Measurements from ENCODE around the gene DDX10.
"Not testable (repeated sequence)": the region's sequence is repeated elsewhere in the genome, so short reads cannot be mapped to it uniquely, and the experiment has no call there.

DDX10 gene

GRCh38 chr11:108724974-108725689 lies 60.3 kb downstream of the DDX10 start:
- DNase-seq, result no peak

- no peak for DNase-seq
Measured at GRCh38 chr11:108726077-108726800, 61.4 kb downstream of the DDX10 start.

- no peak for DNase-seq
Measured at GRCh38 chr11:108727665-108728064, 62.8 kb downstream of the DDX10 start.

- DNase-seq, result no peak
Measured at GRCh38 chr11:108729227-108729871, 64.5 kb downstream of the DDX10 start.

- DNase-seq, result no peak
Measured at GRCh38 chr11:108732395-108732794, 67.5 kb downstream of the DDX10 start.

- no peak for DNase-seq
Measured at GRCh38 chr11:108733479-108734116, 68.7 kb downstream of the DDX10 start.

- no peak for DNase-seq
Measured at GRCh38 chr11:108734283-108734682, 69.4 kb downstream of the DDX10 start.

GRCh38 chr11:108734956-108735559 lies 70.2 kb downstream of the DDX10 start:
- no peak for DNase-seq

GRCh38 chr11:108740132-108740531 lies 75.3 kb downstream of the DDX10 start:
- not testable (repeated sequence) for DNase-seq

- no peak for DNase-seq
Measured at GRCh38 chr11:108743851-108744250, 79.0 kb downstream of the DDX10 start.

GRCh38 chr11:108748968-108749367 lies 84.1 kb downstream of the DDX10 start:
- no peak for DNase-seq

GRCh38 chr11:108751444-108751843 lies 86.6 kb downstream of the DDX10 start:
- no peak for DNase-seq

GRCh38 chr11:108752297-108752751 lies 87.5 kb downstream of the DDX10 start:
- DNase-seq, result no peak

GRCh38 chr11:108754901-108755625 lies 90.2 kb downstream of the DDX10 start:
- DNase-seq, result no peak

- no peak for DNase-seq
Measured at GRCh38 chr11:108757630-108758029, 92.8 kb downstream of the DDX10 start.

GRCh38 chr11:108758458-108758857 lies 93.6 kb downstream of the DDX10 start:
- no peak for DNase-seq

GRCh38 chr11:108766596-108767173 lies 101.8 kb downstream of the DDX10 start:
- DNase-seq, result no peak

- DNase-seq, result no peak
Measured at GRCh38 chr11:108768370-108768769, 103.5 kb downstream of the DDX10 start.

- DNase-seq, result no peak
Measured at GRCh38 chr11:108768964-108769363, 104.1 kb downstream of the DDX10 start.

- no peak for DNase-seq
Measured at GRCh38 chr11:108774037-108774730, 109.3 kb downstream of the DDX10 start.

GRCh38 chr11:108775324-108775723 lies 110.5 kb downstream of the DDX10 start:
- DNase-seq, result no peak

Measured in hippocampal formation (tissue), 2 donors.